ENCODE measurements around the gene NEK7.

The NEK7 gene

GRCh38 chr1:198238121-198238520, 81.3 kb downstream of the NEK7 start:
- no peaks in the 10 kb centered on the region for H3K36me3 ChIP-seq (ENCODE audit: insufficient read depth, low read length)
- WGBS: 91% methylated on average over 2 of the region's 2 CpGs
- peaks cover 20% of the 10 kb centered on the region for H3K4me1 ChIP-seq (ENCODE audit: insufficient read depth, low read length)
- H3K27me3 ChIP-seq (ENCODE audit: insufficient read depth, low read length): no peaks in the 10 kb centered on the region
- no peak overlapping the region for H3K9ac ChIP-seq (ENCODE audit: low read depth, low read length)
- no peaks in the 10 kb centered on the region for H3K9me3 ChIP-seq (ENCODE audit: insufficient read depth, low read depth, low read length)
- H3K4me3 ChIP-seq (ENCODE audit: low read length): no peak overlapping the region
- no peak overlapping the region for H3K27ac ChIP-seq (ENCODE audit: low read depth, low read length)

- H3K9me3 ChIP-seq (ENCODE audit: insufficient read depth, low read depth, low read length): no peaks in the 10 kb centered on the region
- H3K4me3 ChIP-seq (ENCODE audit: low read length): no peak overlapping the region
- no peaks in the 10 kb centered on the region for H3K27me3 ChIP-seq (ENCODE audit: insufficient read depth, low read length)
- no peak overlapping the region for H3K9ac ChIP-seq (ENCODE audit: low read depth, low read length)
- 68% methylated on average over 2 of the region's 2 CpGs for WGBS
- no peaks in the 10 kb centered on the region for H3K36me3 ChIP-seq (ENCODE audit: insufficient read depth, low read length)
- peaks cover 4% of the 10 kb centered on the region; the same call in 1 of the 2 replicates for H3K4me1 ChIP-seq (ENCODE audit: insufficient read depth, low read length)
- H3K27ac ChIP-seq (ENCODE audit: low read depth, low read length): no peak overlapping the region
Measured at GRCh38 chr1:198241553-198241952, 84.8 kb downstream of the NEK7 start.

GRCh38 chr1:198244772-198245171, 88.0 kb downstream of the NEK7 start:
- Histone ChIP-seq H3K9ac (ENCODE audit: low read depth, low read length) (no peak overlapping the region), H3K4me3 (ENCODE audit: low read length) (no peak overlapping the region), H3K36me3 (ENCODE audit: insufficient read depth, low read length) (no peaks in the 10 kb centered on the region), H3K9me3 (ENCODE audit: insufficient read depth, low read depth, low read length) (no peaks in the 10 kb centered on the region), H3K27me3 (ENCODE audit: insufficient read depth, low read length) (no peaks in the 10 kb centered on the region), H3K4me1 (ENCODE audit: insufficient read depth, low read length) (peaks cover 4% of the 10 kb centered on the region; the same call in 1 of the 2 replicates), H3K27ac (ENCODE audit: low read depth, low read length) (no peak overlapping the region)

- no peak overlapping the region for H3K9ac ChIP-seq (ENCODE audit: low read depth, low read length)
- no peaks in the 10 kb centered on the region for H3K27me3 ChIP-seq (ENCODE audit: insufficient read depth, low read length)
- H3K9me3 ChIP-seq (ENCODE audit: insufficient read depth, low read depth, low read length): no peaks in the 10 kb centered on the region
- WGBS: 89% methylated on average over 2 of the region's 2 CpGs
- peaks cover 4% of the 10 kb centered on the region; the same call in 1 of the 2 replicates for H3K4me1 ChIP-seq (ENCODE audit: insufficient read depth, low read length)
- H3K36me3 ChIP-seq (ENCODE audit: insufficient read depth, low read length): no peaks in the 10 kb centered on the region
- no peak overlapping the region for H3K4me3 ChIP-seq (ENCODE audit: low read length)
- H3K27ac ChIP-seq (ENCODE audit: low read depth, low read length): no peak overlapping the region
Measured at GRCh38 chr1:198245379-198245778, 88.6 kb downstream of the NEK7 start.

- WGBS: 78% methylated on average over 7 of the region's 7 CpGs
- no peak overlapping the region for H3K4me3 ChIP-seq (ENCODE audit: low read length)
- no peaks in the 10 kb centered on the region for H3K9me3 ChIP-seq (ENCODE audit: insufficient read depth, low read depth, low read length)
- no peaks in the 10 kb centered on the region for H3K27me3 ChIP-seq (ENCODE audit: insufficient read depth, low read length)
- no peak overlapping the region for H3K27ac ChIP-seq (ENCODE audit: low read depth, low read length)
- H3K36me3 ChIP-seq (ENCODE audit: insufficient read depth, low read length): no peaks in the 10 kb centered on the region
- peaks cover 4% of the 10 kb centered on the region; the same call in 1 of the 2 replicates for H3K4me1 ChIP-seq (ENCODE audit: insufficient read depth, low read length)
- H3K9ac ChIP-seq (ENCODE audit: low read depth, low read length): no peak overlapping the region
Measured at GRCh38 chr1:198246337-198246736, 89.5 kb downstream of the NEK7 start.

- Histone ChIP-seq H3K27me3 (ENCODE audit: insufficient read depth, low read length) (no peaks in the 10 kb centered on the region), H3K9ac (ENCODE audit: low read depth, low read length) (no peak overlapping the region), H3K36me3 (ENCODE audit: insufficient read depth, low read length) (no peaks in the 10 kb centered on the region), H3K4me3 (ENCODE audit: low read length) (no peak overlapping the region), H3K4me1 (ENCODE audit: insufficient read depth, low read length) (peaks cover 17% of the 10 kb centered on the region; the same call in 1 of the 2 replicates), H3K27ac (ENCODE audit: low read depth, low read length) (no peak overlapping the region), H3K9me3 (ENCODE audit: insufficient read depth, low read depth, low read length) (no peaks in the 10 kb centered on the region)
- WGBS: 97% methylated on average over 3 of the region's 4 CpGs
Measured at GRCh38 chr1:198253259-198253658, 96.5 kb downstream of the NEK7 start.

- WGBS: 38% methylated on average over 1 of the region's 1 CpG
- Histone ChIP-seq H3K4me3 (ENCODE audit: low read length) (no peak overlapping the region), H3K9ac (ENCODE audit: low read depth, low read length) (no peak overlapping the region), H3K9me3 (ENCODE audit: insufficient read depth, low read depth, low read length) (no peaks in the 10 kb centered on the region), H3K27me3 (ENCODE audit: insufficient read depth, low read length) (no peaks in the 10 kb centered on the region), H3K36me3 (ENCODE audit: insufficient read depth, low read length) (no peaks in the 10 kb centered on the region), H3K27ac (ENCODE audit: low read depth, low read length) (no peak overlapping the region), H3K4me1 (ENCODE audit: insufficient read depth, low read length) (peaks cover 17% of the 10 kb centered on the region; the same call in 1 of the 2 replicates)
Measured at GRCh38 chr1:198253668-198254067, 96.9 kb downstream of the NEK7 start.

GRCh38 chr1:198254521-198254920, 97.7 kb downstream of the NEK7 start:
- 100% methylated on average over 1 of the region's 2 CpGs for WGBS
- Histone ChIP-seq H3K9me3 (ENCODE audit: insufficient read depth, low read depth, low read length) (no peaks in the 10 kb centered on the region), H3K4me1 (ENCODE audit: insufficient read depth, low read length) (peaks cover 17% of the 10 kb centered on the region; the same call in 1 of the 2 replicates)

GRCh38 chr1:198254948-198255347, 98.2 kb downstream of the NEK7 start:
- H3K4me1 ChIP-seq (ENCODE audit: insufficient read depth, low read length): peaks cover 17% of the 10 kb centered on the region; the same call in 1 of the 2 replicates
- 100% methylated on average over 1 of the region's 1 CpG for WGBS
- H3K4me3 ChIP-seq (ENCODE audit: low read length): no peak overlapping the region
- no peak overlapping the region for H3K27ac ChIP-seq (ENCODE audit: low read depth, low read length)
- H3K36me3 ChIP-seq (ENCODE audit: insufficient read depth, low read length): no peaks in the 10 kb centered on the region
- no peaks in the 10 kb centered on the region for H3K9me3 ChIP-seq (ENCODE audit: insufficient read depth, low read depth, low read length)
- H3K9ac ChIP-seq (ENCODE audit: low read depth, low read length): no peak overlapping the region
- no peaks in the 10 kb centered on the region for H3K27me3 ChIP-seq (ENCODE audit: insufficient read depth, low read length)

More at GRCh38 chr1:198254521-198254920, 97.7 kb downstream of the NEK7 start:
- Histone ChIP-seq H3K36me3 (ENCODE audit: insufficient read depth, low read length) (no peaks in the 10 kb centered on the region), H3K27me3 (ENCODE audit: insufficient read depth, low read length) (no peaks in the 10 kb centered on the region), H3K4me3 (ENCODE audit: low read length) (no peak overlapping the region), H3K9ac (ENCODE audit: low read depth, low read length) (no peak overlapping the region), H3K27ac (ENCODE audit: low read depth, low read length) (no peak overlapping the region)

GRCh38 chr1:198255784-198256183, 99.0 kb downstream of the NEK7 start:
- no peaks in the 10 kb centered on the region for H3K27me3 ChIP-seq (ENCODE audit: insufficient read depth, low read length)
- H3K9me3 ChIP-seq (ENCODE audit: insufficient read depth, low read depth, low read length): no peaks in the 10 kb centered on the region
- WGBS: no CpG with 5 or more reads among the region's 1 CpG
- no peak overlapping the region for H3K27ac ChIP-seq (ENCODE audit: low read depth, low read length)
- H3K9ac ChIP-seq (ENCODE audit: low read depth, low read length): no peak overlapping the region
- H3K36me3 ChIP-seq (ENCODE audit: insufficient read depth, low read length): no peaks in the 10 kb centered on the region
- H3K4me3 ChIP-seq (ENCODE audit: low read length): no peak overlapping the region
- peaks cover 17% of the 10 kb centered on the region; the same call in 1 of the 2 replicates for H3K4me1 ChIP-seq (ENCODE audit: insufficient read depth, low read length)

- Histone ChIP-seq H3K9ac (ENCODE audit: low read depth, low read length) (no peak overlapping the region), H3K27ac (ENCODE audit: low read depth, low read length) (no peak overlapping the region), H3K36me3 (ENCODE audit: insufficient read depth, low read length) (no peaks in the 10 kb centered on the region), H3K4me3 (ENCODE audit: low read length) (no peak overlapping the region), H3K9me3 (ENCODE audit: insufficient read depth, low read depth, low read length) (no peaks in the 10 kb centered on the region), H3K27me3 (ENCODE audit: insufficient read depth, low read length) (no peaks in the 10 kb centered on the region), H3K4me1 (ENCODE audit: insufficient read depth, low read length) (peaks cover 17% of the 10 kb centered on the region; the same call in 1 of the 2 replicates)
Measured at GRCh38 chr1:198258491-198258890, 101.7 kb downstream of the NEK7 start.

Data from HUES64 (cell line).